NCI-H510A treated with DMSO at 0.1 percent for 48 hours (cell line): ENCODE data around the gene MAN1C1.
"Not testable (repeated sequence)": the region's sequence is repeated elsewhere in the genome, so short reads cannot be mapped to it uniquely, and the experiment has no call there.

Experiments
- DNase-seq: peaks from one replicate; lab custom pipeline; 2025; lab: John Stamatoyannopoulos, UW

Gene MAN1C1

DNA sequence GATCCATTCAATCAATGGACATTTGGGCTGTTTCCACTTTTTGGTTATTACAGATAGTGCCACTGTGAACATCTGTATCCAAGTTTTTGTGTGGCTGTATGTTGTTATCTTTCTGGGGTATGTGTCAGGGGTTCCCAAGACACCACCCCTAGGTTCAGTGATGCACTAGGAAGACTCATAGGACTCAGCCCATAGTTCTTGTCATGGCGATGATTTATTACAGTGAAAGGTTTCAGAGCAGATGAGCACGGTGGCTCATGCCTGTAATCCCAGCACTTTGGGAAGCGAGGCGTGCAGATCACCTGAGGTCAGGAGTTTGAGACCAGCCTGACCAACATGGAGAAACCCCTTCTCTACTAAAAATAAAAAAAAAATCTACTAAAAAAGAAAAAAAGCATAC lies 64.1 kb downstream of the MAN1C1 start:
- no peak for DNase-seq

DNA sequence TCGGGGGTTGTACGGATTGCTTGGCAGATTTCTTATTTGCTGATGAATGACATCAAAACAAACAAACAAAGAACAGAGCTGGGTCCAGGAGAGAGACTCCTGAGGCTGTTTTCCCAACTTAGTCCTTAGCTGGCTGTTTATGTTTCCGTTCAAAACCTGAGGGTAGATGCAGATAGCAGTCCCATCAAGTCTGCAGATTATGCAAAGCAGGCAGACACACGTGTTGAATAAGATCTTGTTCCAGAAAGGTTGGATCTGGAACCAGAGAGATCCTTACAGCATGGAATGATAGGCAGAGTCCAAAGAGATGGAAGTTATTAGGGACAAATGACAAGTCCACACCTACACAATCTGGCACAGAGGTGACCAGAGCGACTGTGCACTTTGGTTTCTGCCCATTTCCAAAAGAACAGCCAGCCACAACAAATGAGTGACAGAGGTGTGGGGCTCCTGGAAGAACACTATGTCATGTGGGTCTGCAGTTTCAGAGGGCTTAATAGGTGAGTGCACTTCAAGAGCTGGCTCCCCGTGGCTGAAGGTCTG lies 65.5 kb downstream of the MAN1C1 start:
- DNase-seq: no peak

DNA sequence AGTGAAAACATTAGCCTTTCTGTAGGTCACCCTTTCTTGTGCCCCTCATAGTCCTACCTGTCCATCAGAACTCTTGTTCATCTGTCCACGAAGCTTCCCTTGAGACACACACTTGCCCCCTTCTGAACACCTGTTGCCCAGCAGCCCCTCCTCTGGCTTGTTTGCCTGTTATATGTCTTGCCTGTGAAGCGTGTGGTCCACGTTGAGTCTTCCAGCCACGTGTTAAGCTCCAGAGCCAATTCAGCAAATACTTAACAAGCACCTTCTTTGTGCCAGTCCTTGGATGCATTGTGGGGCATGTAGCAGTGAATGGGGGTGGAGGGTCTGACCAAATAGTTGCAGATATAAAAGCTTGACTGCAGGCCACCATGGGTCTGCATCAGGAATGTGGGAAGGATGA lies 66.6 kb downstream of the MAN1C1 start:
- no peak for DNase-seq

DNA sequence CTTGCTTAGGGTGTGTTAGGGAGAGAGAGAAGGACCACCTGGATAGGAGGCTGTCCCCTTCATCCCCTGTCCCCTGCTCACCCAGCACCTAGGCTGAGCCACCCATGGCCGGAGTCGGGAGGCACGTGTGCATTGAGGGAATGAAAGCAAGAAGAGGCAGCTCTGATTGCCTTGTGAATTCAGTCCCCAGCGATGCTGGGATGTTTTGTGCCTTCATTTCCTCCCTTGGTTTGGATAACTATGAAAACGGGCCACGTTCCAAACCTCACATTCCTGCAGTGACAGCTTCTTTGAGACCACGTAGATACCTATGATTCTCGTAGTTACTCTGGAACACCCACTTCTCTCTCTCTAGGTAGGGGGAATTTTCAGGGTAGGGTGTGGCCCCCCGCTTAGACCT lies 67.1 kb downstream of the MAN1C1 start:
- DNase-seq: no peak

DNA sequence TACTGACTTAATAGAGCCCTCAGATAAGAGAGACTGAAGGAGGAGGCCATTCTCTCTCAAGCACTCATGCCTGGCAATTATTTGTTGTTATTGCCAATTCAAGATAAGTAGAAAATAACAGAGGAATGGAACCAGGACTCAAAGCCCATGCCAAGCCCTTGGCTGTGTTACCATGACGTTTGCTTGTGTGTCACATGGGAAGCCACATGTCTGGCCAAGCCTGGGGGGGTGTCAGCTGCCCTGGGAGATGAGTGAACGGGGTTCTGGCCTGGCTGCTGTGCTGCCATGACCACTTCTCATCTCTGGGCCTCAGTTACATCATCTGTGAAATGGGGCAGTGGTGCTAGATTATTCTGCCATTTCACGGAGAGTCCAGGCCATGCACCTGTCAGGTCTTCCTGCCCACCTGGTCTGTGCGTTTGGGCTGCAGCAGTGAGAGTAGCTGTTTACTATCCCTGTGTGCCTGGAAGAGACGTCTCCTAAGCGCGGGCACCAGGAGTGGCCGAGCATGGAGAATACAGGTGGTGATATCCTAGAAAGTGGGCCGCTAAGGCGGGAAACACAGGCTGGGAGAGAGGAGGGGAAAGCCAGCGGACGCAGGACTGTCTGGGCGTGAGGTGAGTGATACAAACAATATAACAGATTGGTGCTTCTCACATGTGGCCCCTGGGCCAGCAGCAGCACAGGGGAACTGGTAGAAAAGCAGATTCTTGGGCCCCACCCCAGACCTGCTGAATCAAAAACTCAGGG lies 67.8 kb downstream of the MAN1C1 start:
- no peak for DNase-seq

DNA sequence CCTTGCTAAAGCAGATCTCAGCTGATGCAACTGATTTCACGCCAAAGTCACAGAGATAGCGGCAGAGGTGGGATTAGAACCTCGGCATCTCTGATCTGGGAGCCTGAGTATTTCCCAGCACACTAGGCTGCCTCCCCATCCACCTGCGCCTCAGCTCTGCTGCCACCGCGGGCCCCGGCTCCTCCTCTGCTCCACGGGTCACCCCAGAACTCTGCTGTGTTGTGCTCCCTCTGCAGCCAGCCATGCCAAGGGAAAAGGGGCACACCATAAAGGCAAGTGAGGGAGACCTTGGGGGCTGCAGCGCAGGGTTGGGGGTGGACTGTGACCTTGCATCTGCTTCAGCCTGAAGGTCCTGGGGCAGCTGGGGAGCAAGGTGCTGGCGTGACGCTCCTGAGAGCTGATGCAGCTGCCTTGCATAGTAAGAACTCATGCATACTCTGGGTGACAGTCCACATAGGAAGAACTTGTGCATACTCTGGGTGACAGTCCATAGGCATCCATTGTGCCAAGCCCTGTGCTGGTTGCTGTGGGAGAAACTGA lies 68.7 kb downstream of the MAN1C1 start:
- DNase-seq: no peak

DNA sequence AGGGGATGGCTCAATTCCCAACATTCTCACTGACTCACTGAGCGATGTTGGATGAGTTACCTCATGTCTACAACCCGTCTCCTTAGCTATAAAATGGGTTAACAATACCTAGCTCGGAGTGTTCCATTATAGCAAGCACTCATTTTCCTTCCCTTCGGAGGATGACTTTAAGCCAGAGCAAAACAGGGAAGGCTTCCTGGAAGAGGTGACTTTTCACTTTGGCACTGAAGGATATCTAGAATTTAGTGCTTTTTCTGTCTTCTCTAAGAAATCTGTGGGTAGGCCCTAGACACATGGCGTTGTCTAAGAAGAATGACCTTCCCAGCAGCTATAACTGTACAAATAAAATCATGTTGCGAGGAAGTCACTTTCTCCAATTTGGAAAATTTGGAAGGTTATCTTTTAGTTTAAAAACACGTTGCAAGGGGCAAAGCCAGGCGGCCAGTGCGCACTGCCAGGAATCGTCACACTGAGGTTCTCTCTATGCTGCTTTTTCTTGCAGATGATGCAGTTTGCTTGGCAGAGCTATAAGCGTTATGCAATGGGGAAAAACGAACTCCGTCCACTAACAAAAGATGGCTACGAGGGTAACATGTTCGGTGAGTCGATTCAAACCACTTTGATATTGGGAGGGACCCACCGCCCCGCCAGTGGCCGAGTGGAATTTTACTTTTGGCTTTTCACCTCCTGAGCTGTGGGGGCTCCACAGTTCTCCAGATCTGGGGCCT lies 69.5 kb downstream of the MAN1C1 start:
- DNase-seq: no peak

DNA sequence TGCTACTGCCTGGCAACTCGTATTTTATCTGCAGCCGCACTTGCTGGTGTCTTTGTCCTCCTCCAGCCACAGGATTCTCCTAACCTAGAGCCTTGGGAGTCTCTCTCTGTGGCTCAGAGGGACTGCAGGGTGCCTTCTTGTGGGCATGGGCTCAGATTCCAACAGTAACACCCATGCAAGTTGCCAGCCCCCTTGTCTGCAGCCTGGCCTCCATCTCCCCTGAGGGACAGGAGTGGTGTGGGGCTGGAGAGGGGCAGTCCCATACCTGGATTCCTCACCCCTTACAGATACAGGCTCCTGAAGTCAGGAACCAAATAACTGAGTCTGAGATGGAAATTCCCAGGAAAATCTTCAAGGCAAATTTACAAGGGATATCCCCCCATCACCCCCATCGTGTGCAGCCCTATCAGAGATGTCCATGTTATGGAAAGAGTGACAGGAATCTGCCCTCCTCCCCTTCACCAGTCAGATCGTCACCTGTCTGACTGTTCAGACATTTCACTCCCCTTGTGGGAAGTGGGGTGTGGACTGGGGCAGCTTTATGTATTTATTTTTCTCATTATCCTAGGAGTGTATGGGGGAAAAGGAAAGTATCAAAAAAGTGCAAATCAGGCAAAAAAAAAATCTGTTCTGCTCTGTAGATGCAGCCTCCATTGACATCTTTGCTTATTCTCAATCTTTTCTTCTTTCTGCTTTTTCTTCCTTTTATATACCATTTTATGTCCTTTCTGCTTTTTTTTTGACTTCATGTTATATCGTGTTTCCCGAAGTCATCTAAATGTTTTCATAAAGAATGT lies 70.8 kb downstream of the MAN1C1 start:
- no peak for DNase-seq

DNA sequence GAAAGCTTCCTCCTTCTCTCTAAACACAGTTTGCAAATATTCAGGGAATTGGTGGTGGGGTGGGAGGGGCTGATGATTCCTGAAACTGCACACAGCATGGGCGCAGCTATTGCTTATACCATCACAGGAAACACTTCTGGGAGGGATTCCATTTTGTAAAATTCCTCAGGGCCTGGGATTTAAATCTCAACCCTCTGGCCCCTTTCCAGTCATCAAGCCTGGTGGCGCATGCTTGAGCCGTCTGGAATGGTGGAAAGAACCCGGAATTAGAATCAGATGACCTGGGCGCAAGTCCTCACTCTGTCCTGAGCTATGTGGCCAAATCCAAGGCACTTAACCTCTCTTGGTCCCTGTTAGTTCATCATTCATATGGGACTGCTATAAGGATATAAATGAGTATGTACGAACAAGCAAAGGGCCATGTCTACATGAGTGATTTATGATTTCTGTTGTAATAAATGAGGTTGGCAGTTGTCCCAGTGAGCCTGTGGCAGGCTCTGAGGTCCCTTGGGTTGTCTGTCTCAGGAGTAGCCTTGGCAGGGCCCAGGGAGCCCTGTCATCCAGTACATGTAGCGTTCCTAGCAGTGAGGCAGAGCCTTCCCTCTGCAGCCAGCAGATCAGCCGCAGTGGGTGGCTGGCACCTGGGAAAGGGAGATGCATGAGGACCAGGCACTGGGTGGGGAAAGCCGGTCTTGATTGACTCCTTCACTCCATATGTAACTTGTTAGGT lies 72.0 kb downstream of the MAN1C1 start:
- no peak for DNase-seq

DNA sequence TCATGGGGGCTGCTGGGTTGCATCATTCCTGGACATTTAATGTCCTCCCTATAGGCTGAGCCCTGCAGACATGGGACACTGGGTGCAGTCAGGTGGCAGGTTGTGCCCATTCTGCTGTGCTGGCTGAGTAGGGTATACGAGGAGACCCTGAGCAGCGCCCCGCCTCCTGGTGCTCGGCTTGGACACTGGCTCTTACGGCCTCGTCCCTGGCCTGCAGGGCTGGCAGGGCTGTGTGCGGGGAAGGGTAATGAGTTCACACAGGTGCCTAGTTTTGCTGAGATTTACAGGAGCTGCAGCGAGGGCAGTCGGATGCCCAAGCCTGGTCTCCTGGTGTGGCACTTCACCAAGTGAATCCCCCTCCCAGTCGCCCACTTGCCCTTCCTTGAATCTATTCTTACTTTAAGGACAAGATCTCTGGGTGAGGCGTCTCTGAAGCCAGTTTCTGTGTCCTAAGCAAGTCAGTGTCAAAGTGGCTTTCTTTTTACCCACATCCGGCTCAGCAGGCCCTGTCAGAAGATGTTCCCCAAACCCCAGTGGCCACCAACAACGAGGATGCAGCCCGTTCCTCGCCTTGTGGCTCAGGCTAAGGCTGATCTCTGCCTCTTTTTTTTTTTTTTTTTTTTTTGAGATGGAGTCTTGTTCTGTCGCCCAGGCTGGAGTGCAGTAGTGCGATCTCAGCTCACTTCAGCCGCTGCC lies 73.2 kb downstream of the MAN1C1 start:
- no peak for DNase-seq

DNA sequence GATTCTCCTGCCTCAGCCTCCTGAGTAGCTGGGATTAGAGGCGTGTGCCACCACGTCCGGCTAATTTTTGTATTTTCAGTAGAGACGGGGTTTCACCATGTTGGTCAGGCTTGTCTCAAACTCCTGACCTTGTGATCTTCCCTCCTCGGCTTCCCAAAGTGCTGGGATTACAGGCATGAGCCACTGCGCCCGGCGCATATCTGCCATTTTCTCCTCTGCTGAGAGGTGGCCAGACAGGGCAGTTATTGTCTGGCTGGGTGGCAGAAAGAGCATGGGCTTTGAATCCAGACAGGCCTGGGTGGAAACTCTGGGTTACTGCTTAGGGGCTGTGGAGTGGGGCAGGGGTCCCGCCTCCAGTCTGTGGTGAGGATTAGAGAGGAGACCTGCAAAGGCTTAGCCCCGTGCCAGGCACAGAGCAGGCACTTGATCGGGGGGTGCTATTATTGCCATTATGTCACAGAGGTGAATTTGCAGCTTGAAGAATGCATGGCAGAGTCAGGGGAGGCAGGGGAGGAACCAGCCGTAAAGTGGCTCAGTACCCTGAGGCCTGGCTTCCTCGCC lies 73.9 kb downstream of the MAN1C1 start:
- DNase-seq: no peak

DNA sequence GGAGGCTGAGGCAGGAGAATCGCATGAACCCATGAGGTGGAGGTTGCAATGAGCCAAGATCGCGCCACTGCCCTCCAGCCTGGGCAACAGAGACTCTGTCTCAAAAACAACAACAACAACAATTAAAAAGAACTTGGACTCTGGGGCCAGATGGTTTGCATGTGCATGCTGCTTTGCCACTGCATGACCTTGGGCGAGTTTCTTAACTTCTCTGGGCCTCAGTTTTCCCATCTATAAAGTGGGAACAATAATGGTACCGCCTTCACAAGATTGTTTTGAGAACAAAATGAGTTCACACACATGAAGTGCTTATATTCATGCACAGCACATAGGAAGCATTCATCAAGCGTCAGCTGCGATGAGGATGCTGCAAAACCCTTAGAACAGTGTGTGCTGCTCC lies 74.6 kb downstream of the MAN1C1 start:
- no peak for DNase-seq

DNA sequence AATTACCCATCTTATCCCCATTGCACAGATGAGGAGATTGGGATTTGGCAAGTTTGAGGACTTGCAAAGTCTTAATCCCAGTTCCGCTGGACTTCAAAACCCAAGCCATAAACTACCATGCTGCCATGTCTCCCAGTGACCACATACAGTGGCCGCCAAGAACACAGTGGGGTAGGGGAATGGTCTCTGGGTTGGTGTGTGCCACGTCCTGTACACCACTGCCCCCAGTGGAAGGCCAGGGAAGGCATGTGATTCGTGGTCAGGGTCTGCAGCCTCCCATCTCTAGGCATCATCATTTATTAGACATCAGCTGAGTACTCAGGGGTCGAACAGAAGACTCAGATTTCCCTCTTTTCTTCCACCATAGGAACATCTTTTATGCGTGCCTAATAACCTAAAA lies 76.0 kb downstream of the MAN1C1 start:
- no peak for DNase-seq

DNA sequence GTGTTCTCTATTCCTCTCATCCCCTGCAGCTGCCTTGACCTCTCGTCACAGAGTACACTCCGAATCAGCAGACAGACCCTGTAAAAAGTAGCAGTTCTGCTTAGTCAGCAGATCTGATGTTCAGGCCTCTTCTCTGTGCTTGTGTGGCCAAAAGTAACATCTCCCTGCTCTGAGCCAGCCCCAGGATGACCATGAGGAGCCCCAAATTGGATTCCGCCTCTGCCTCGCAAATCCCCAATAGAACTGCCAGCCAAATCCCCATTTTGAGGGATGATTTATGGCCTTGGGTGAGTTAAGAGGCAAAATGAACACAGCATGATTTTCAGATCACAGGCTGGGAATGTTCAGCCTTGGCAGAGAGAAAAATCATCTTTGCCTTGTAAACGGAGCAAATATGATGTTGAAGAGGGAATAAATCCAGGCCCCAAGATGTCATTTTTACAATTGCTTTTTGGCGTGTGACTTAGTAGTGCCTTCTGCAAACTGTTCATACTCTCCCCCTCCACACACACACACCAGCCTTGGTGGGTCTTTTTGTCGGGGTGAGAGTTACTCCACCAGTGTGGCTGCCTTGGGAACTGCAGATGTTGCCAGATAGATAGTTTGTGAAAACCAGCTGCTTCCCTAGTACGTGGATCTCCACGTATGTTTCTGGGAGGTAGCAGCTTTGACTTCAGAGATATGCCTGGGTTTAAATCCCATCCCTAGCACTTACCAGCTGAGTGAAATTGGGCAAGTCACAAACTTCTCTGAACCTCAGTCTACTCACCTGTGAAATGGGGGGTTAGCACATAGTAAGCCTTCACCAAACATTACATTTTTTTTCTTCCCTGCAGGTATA lies 77.8 kb downstream of the MAN1C1 start:
- DNase-seq: no peak

DNA sequence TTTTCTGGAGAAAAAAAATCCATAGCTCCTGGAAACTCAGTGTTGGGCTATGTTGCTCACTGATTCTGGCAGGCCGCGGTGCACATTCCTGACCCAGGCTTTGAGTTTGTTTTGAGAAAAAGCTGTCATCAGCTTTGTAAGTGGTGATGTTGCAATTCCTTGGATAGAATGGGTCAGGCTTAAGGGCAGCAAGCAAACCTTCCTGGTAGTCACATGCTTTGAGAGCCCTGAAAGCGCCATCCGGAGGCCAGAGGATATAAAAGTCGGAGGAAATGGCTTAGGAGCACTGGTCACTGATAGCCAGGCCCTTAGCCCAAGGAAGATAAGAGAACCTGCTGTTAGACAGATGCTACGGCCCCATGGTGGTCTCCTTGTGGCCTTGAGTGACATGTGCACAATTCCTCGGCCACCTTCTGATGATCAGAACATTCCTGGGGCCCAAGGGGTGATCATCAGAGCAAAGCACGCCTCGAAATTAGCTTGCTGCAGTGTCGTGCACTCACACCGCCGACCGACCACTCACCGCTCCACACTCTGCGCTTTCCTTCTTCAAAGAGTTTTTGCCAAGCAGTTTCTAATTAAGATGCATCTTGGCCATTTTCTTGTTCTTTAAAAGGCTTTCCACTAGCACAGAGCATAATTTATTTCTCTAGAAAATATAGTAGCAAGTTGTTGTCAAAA lies 78.6 kb downstream of the MAN1C1 start:
- DNase-seq: no peak

DNA sequence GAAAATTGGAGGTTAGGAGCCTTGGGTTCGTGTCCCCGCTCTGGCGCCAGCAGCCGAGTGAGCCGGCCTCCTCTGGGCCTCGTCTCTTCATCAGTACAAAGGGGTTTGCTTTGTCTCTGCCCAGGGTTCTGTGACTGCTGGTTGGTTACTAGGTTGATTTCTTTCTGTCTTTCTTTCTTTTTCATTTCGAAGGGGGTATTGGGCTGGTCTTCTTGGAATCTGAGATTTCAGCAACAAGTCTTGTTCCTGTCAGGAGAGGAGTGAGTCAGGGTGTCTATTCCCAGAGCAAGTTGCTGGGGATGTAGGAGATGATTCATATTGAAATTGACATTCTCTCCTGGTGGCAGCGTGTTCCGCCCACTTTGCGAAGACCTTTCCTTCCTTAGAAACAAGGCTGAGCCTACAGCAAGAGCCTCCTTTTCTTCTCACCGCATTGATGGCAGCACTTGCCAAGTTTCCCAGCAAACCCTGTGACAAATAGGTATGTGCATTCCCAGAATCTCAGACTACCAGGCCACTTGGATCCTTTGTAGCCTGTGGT lies 79.2 kb downstream of the MAN1C1 start:
- no peak for DNase-seq

DNA sequence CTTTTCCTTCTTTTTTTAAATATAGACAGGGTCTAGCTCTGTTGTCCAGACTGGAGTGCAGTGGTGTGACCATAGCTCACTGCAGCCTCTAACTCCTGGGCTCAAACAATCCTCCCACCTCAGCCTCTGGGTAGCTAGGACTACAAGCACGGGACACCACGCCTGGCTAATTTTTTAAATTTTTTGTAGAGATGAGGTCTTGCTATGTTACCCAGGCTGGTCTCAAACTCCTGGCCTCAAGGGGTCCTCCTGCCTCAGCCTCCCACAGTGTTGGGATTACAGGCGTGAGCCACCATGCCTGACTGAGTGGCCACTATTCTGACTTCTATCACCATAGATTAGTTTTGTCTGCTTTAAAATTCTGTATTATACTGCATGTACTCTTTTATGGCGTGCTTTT lies 80.1 kb downstream of the MAN1C1 start:
- DNase-seq: not testable (repeated sequence)

DNA sequence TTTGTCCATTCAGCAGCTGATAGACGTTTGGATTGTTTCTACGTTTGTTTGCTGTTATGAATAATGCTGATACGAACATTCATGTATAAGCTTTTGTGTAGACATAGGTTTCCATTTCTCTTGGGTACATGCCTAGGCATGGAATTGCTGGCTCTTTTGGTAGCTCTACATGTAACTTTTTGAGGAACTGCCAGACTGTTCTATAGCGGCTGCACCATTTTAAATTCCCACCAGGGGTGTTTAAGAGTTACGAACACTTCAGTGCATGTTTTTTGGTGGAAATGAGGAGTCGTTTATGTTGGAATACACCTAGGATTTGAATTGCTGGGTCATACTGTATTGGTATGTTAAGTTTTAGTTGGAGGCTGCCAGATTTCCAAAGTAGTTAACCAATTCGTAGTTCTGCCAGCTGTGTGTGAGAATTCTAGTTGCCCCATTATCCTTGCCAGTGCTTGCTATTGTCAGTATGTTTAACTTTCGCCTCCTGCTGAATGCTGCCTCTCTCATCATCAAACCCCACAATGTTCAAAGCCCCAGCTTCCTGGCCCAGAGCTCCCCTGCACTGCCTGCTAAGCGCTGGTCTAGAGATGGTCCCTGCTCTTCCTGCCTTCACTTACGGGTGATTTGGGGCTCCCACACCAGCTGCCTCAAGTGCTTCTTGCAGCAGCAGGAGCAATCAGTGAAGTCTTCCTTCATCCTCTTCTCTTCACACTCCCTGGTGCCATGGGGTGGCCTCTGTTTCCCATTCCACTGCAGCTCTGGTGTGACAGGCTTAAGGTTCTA lies 81.0 kb downstream of the MAN1C1 start:
- DNase-seq: no peak
